Natural killer cell (primary cell): ENCODE results near the gene AATK. TPM values are rescaled to one million over a fixed set of nuclear protein-coding genes. Genes with fewer than 3 reads are reported as not detected.

Experiments used
- ATAC-seq, 3 donors: fragments of 150-1000 bp in 2 of 3; fragments of 200-7000 bp in 1 of 3; cut with Tn5 transposase; 1 replicate in 1 of 3; 2 replicates in 2 of 3; pipeline ENCODE4 v1.10.0; 2021; ENCODE audit warnings: mild to moderate bottlenecking in 2 of 3, moderate library complexity in 2 of 3
- DNase-seq, 2 donors: peaks; one replicate each; pipeline versions ENCODE4 v3.0.0 to v3.0.0-alpha.2; 2013 to 2021; ENCODE audit warnings: mixed read lengths in 1 of 2
- H3K27ac ChIP-seq: one replicate; pipeline ENCODE4 v1.5.1; 2013; ENCODE audit warnings: mild to moderate bottlenecking, low read length
- H3K27me3 ChIP-seq: one replicate; pipeline ENCODE4 v1.6.1; 2013; ENCODE audit warnings: low read length; ENCODE audit not compliant: control insufficient read depth, insufficient read depth
- H3K36me3 ChIP-seq: one replicate; pipeline ENCODE4 v1.6.1; 2013; ENCODE audit warnings: low read length; ENCODE audit not compliant: control insufficient read depth, insufficient read depth
- H3K4me1 ChIP-seq: one replicate; pipeline ENCODE4 v1.6.1; 2013; ENCODE audit warnings: low read length; ENCODE audit not compliant: control insufficient read depth, insufficient read depth
- H3K4me3 ChIP-seq: one replicate; pipeline ENCODE4 v1.5.1; 2013; ENCODE audit warnings: low read length
- H3K9me3 ChIP-seq: one replicate; pipeline ENCODE4 v1.6.1; 2013; ENCODE audit warnings: low read length; ENCODE audit not compliant: control insufficient read depth, insufficient read depth
- H3K27ac Mint-ChIP-seq, 2 donors: one replicate each; pipeline ENCODE4 v1.8.0; 2022; ENCODE audit warnings: mild to moderate bottlenecking in 2 of 2, mixed read lengths in 2 of 2, moderate library complexity in 1 of 2
- H3K27me3 Mint-ChIP-seq, 2 donors: one replicate each; pipeline ENCODE4 v1.8.0; 2022; ENCODE audit warnings: low read depth in 2 of 2, mixed read lengths in 2 of 2
- H3K36me3 Mint-ChIP-seq: one replicate; pipeline ENCODE4 v1.8.0; 2022; ENCODE audit warnings: mixed read lengths
- H3K4me1 Mint-ChIP-seq, 2 donors: one replicate each; pipeline ENCODE4 v1.8.0; 2022; ENCODE audit warnings: mixed read lengths in 2 of 2
- H3K4me3 Mint-ChIP-seq: one replicate; pipeline ENCODE4 v1.8.0; 2022; ENCODE audit warnings: mild to moderate bottlenecking, moderate library complexity, mixed read lengths
- H3K9me3 Mint-ChIP-seq, 2 donors: one replicate each; pipeline ENCODE4 v1.8.0; 2022; ENCODE audit warnings: mixed read lengths in 2 of 2
- CTCF ChIP-seq: fragments of 200-600 bp; IDR thresholded peaks from one replicate; pipeline ENCODE4 v1.8.0; 2022; ENCODE audit warnings: antibody characterized with exemption
- WGBS: methylation state at CpG from one replicate; pipeline ENCODE4 v1.1.7; 2013; ENCODE audit warnings: missing lambda C conversion rate; ENCODE audit not compliant: insufficient coverage; 5-methylcytosine and 5-hydroxymethylcytosine counted together
- intact Hi-C: fragments of 100-400 bp; cut with micrococcal nuclease; formaldehyde crosslinking; loops from one replicate; pipeline ENCODE4 v1.14.2; 2022
- total RNA-seq, 4 donors: library from RNA; stranded (reverse); fragments of 120-200 nt in 1 of 4; gene quantifications; one replicate each; pipeline versions ENCODE4 v1.2.3 to v1.2.4, GENCODE V29; 2013 to 2022

Gene AATK
- total RNA-seq, 3 donors from 2014 or later (not counting 1 experiment from before 2014, with no cell fraction given) = 8.5 to 13.7 (median 10.4) TPM

- no peak overlapping the region for H3K4me3 Mint-ChIP-seq
- H3K27ac ChIP-seq = no peak overlapping the region
- peaks cover 2% of the 10 kb centered on the region for H3K27me3 ChIP-seq
- ATAC-seq (no peak), DNase-seq (no peak)
- peaks cover 3 to 8% of the 10 kb centered on the region in 2 donors for H3K27me3 Mint-ChIP-seq
- WGBS = 91% methylated on average over 15 of the region's 15 CpGs
- H3K4me3 ChIP-seq = no peak overlapping the region
- H3K36me3 ChIP-seq = no peaks in the 10 kb centered on the region
- H3K4me1 ChIP-seq = no peaks in the 10 kb centered on the region
- H3K9me3 ChIP-seq = no peaks in the 10 kb centered on the region
- H3K4me1 Mint-ChIP-seq = no peaks in the 10 kb centered on the region
- intact Hi-C loops = no loop called here
- H3K36me3 Mint-ChIP-seq = no peaks in the 10 kb centered on the region
- H3K27ac Mint-ChIP-seq = no peak overlapping the region
- no peak for TF ChIP-seq CTCF
- no peaks in the 10 kb centered on the region for H3K9me3 Mint-ChIP-seq
These were observed 4.9 kb upstream of the AATK start for GRCh38 chr17:81170727-81171494.

DNA sequence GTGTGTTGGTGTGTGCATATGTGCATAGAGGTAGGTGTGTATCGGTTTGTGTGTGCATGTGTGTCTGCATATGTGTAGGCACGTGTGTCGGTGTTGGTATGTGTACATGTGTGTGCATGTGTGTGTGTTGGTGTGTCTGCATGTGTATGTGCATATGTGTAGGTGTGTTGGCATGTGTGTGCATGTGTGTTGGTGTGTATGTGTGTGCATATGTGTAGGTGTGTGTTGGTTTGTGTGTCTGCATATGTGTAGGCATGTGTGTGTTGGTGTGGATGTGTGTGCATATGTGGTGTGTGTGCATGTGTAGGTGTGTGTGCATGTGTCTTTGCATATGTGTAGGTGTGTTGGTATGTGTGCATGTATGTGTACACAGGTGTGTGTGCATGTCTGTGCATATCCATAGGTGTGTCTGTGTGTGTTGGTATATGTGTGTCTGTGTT is 3.9 kb upstream of the AATK start:
- no peaks in the 10 kb centered on the region for H3K36me3 Mint-ChIP-seq
- no peak overlapping the region for H3K4me3 ChIP-seq
- 97% methylated on average over 3 of the region's 3 CpGs for WGBS
- H3K9me3 ChIP-seq = no peaks in the 10 kb centered on the region
- no peak overlapping the region for H3K27ac ChIP-seq
- ATAC-seq (no peak), DNase-seq (no peak)
- H3K27me3 Mint-ChIP-seq = peaks cover 0 to 3% of the 10 kb centered on the region in 2 donors
- H3K9me3 Mint-ChIP-seq = no peaks in the 10 kb centered on the region
- no peak overlapping the region for H3K4me3 Mint-ChIP-seq
- H3K27me3 ChIP-seq = peaks cover 9% of the 10 kb centered on the region
- no peak for TF ChIP-seq CTCF
- no peaks in the 10 kb centered on the region for H3K36me3 ChIP-seq
- H3K4me1 ChIP-seq = peaks cover 7% of the 10 kb centered on the region
- intact Hi-C loops = no loop called here
- no peak overlapping the region for H3K27ac Mint-ChIP-seq
- H3K4me1 Mint-ChIP-seq = no peaks in the 10 kb centered on the region

GRCh38 chr17:81167638-81168037 is 1.6 kb upstream of the AATK start:
- Mint-ChIP-seq H3K36me3 (no peaks in the 10 kb centered on the region), H3K4me1 (no peaks in the 10 kb centered on the region), H3K9me3 (no peaks in the 10 kb centered on the region), H3K27me3 (peaks cover 0 to 7% of the 10 kb centered on the region in 2 donors), H3K27ac (no peak overlapping the region), H3K4me3 (peak overlapping the region; percentile 43)
- H3K27me3 ChIP-seq = peaks cover 14% of the 10 kb centered on the region
- no peak for TF ChIP-seq CTCF
- intact Hi-C loops = no loop called here
- no peak overlapping the region for H3K4me3 ChIP-seq
- no peaks in the 10 kb centered on the region for H3K9me3 ChIP-seq
- peaks cover 7% of the 10 kb centered on the region for H3K4me1 ChIP-seq
- ATAC-seq (no peak), DNase-seq (no peak)
- no peak overlapping the region for H3K27ac ChIP-seq
- 94% methylated on average over 7 of the region's 7 CpGs for WGBS
- no peaks in the 10 kb centered on the region for H3K36me3 ChIP-seq

- Histone ChIP-seq H3K4me1 (peaks cover 7% of the 10 kb centered on the region), H3K4me3 (no peak overlapping the region), H3K27ac (no peak overlapping the region), H3K9me3 (no peaks in the 10 kb centered on the region), H3K36me3 (no peaks in the 10 kb centered on the region), H3K27me3 (peaks cover 14% of the 10 kb centered on the region)
- TF ChIP-seq CTCF = no peak
- Mint-ChIP-seq H3K27ac (no peak overlapping the region), H3K36me3 (no peaks in the 10 kb centered on the region), H3K9me3 (no peaks in the 10 kb centered on the region), H3K27me3 (peaks cover 0 to 7% of the 10 kb centered on the region in 2 donors), H3K4me3 (peak overlapping the region; percentile 43), H3K4me1 (no peaks in the 10 kb centered on the region)
- WGBS = 94% methylated on average over 4 of the region's 4 CpGs
- DNase-seq = no peak
- intact Hi-C loops = no loop called here
- ATAC-seq = no peak
These were observed 1.1 kb upstream of the AATK start for GRCh38 chr17:81167194-81167524.
